Measurements from ENCODE around the gene ESYT3.

DNA sequence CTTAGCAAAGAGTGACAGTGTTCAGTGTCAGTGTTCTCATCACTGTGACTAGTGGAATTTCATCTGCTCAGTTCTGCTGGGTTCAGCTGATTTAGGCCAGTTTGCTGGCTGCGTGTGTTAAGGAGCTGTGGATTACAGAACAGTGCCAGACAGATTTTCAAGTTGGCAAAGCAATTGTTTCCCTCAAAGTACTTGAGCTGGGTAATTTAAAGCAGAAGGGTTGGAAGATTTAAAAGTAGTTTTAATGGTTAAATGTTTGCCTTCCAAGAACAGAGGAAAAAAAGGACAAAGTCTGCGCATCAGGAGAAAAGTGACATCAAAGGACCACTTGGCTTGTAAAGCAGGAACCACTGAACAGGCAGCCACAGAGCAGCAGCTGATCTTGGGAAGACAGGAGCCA lies 8.7 kb downstream of the ESYT3 start:
- TF ChIP-seq CTCF (conservative IDR thresholded peaks at IDR 0.05) (no peak), ZFX (IDR thresholded peaks at IDR 0.05) (no peak)

All from C4-2B (cell line).